GM12801 (cell line): ENCODE results near the gene RSPH1.

ENCODE experiments used
- CTCF ChIP-seq: IDR thresholded peaks from one replicate; pipeline ENCODE4 v1.5.1; 2011; ENCODE audit warnings: control low read depth; ENCODE audit not compliant: insufficient read length; ENCODE audit errors: extremely low read depth

The RSPH1 gene

GRCh38 chr21:42492201-42492600, 3.8 kb downstream of the RSPH1 start:
- no peak for TF ChIP-seq CTCF

- TF ChIP-seq CTCF: no peak
Observed at GRCh38 chr21:42491328-42491727, 4.7 kb downstream of the RSPH1 start.

- no peak for TF ChIP-seq CTCF
Observed at GRCh38 chr21:42490720-42491119, 5.3 kb downstream of the RSPH1 start.

GRCh38 chr21:42489991-42490390, 6.0 kb downstream of the RSPH1 start:
- TF ChIP-seq CTCF: no peak

- no peak for TF ChIP-seq CTCF
Observed at GRCh38 chr21:42489006-42489563, 6.9 kb downstream of the RSPH1 start.

GRCh38 chr21:42486531-42486930, 9.5 kb downstream of the RSPH1 start:
- TF ChIP-seq CTCF: no peak

- no peak for TF ChIP-seq CTCF
Observed at GRCh38 chr21:42486072-42486471, 10.0 kb downstream of the RSPH1 start.
